ENCODE data around the gene FADS2.

FADS2 gene

GRCh38 chr11:61898247-61898582 is 70.1 kb downstream of the FADS2 start:
- Mint-ChIP-seq H3K4me3 (no peak overlapping the region), H3K4me1 (ENCODE audit: low read depth) (peaks cover 4% of the 10 kb centered on the region), H3K9me3 (no peaks in the 10 kb centered on the region), H3K27ac (no peak overlapping the region), H3K36me3 (ENCODE audit: low read depth) (no peaks in the 10 kb centered on the region), H3K27me3 (ENCODE audit: low read depth) (no peaks in the 10 kb centered on the region)

GRCh38 chr11:61899146-61899841 is 71.2 kb downstream of the FADS2 start:
- H3K4me1 Mint-ChIP-seq (ENCODE audit: low read depth) = peaks cover 4% of the 10 kb centered on the region
- H3K27me3 Mint-ChIP-seq (ENCODE audit: low read depth) = peaks cover 4% of the 10 kb centered on the region
- no peaks in the 10 kb centered on the region for H3K9me3 Mint-ChIP-seq
- no peaks in the 10 kb centered on the region for H3K36me3 Mint-ChIP-seq (ENCODE audit: low read depth)
- H3K4me3 Mint-ChIP-seq = no peak overlapping the region
- no peak overlapping the region for H3K27ac Mint-ChIP-seq

GRCh38 chr11:61900251-61900650 is 72.2 kb downstream of the FADS2 start:
- Mint-ChIP-seq H3K4me3 (no peak overlapping the region), H3K9me3 (no peaks in the 10 kb centered on the region), H3K36me3 (ENCODE audit: low read depth) (no peaks in the 10 kb centered on the region), H3K4me1 (ENCODE audit: low read depth) (peaks cover 4% of the 10 kb centered on the region), H3K27ac (no peak overlapping the region), H3K27me3 (ENCODE audit: low read depth) (peaks cover 4% of the 10 kb centered on the region)

GRCh38 chr11:61901397-61901796 is 73.3 kb downstream of the FADS2 start:
- H3K4me3 Mint-ChIP-seq = no peak overlapping the region
- peaks cover 4% of the 10 kb centered on the region for H3K27me3 Mint-ChIP-seq (ENCODE audit: low read depth)
- no peaks in the 10 kb centered on the region for H3K9me3 Mint-ChIP-seq
- no peaks in the 10 kb centered on the region for H3K36me3 Mint-ChIP-seq (ENCODE audit: low read depth)
- peaks cover 4% of the 10 kb centered on the region for H3K4me1 Mint-ChIP-seq (ENCODE audit: low read depth)
- no peak overlapping the region for H3K27ac Mint-ChIP-seq

GRCh38 chr11:61902313-61902712 is 74.2 kb downstream of the FADS2 start:
- no peaks in the 10 kb centered on the region for H3K36me3 Mint-ChIP-seq (ENCODE audit: low read depth)
- no peak overlapping the region for H3K4me3 Mint-ChIP-seq
- no peak overlapping the region for H3K27ac Mint-ChIP-seq
- H3K27me3 Mint-ChIP-seq (ENCODE audit: low read depth) = peaks cover 4% of the 10 kb centered on the region
- H3K9me3 Mint-ChIP-seq = no peaks in the 10 kb centered on the region
- H3K4me1 Mint-ChIP-seq (ENCODE audit: low read depth) = peaks cover 4% of the 10 kb centered on the region

- no peak overlapping the region for H3K4me3 Mint-ChIP-seq
- H3K4me1 Mint-ChIP-seq (ENCODE audit: low read depth) = peaks cover 4% of the 10 kb centered on the region
- no peaks in the 10 kb centered on the region for H3K36me3 Mint-ChIP-seq (ENCODE audit: low read depth)
- H3K27ac Mint-ChIP-seq = no peak overlapping the region
- H3K9me3 Mint-ChIP-seq = no peaks in the 10 kb centered on the region
- H3K27me3 Mint-ChIP-seq (ENCODE audit: low read depth) = peaks cover 4% of the 10 kb centered on the region
Measured at GRCh38 chr11:61903845-61904244, 75.7 kb downstream of the FADS2 start.

- Mint-ChIP-seq H3K36me3 (ENCODE audit: low read depth) (no peaks in the 10 kb centered on the region), H3K27ac (no peak overlapping the region), H3K4me1 (ENCODE audit: low read depth) (no peaks in the 10 kb centered on the region), H3K27me3 (ENCODE audit: low read depth) (peaks cover 4% of the 10 kb centered on the region), H3K9me3 (no peaks in the 10 kb centered on the region), H3K4me3 (no peak overlapping the region)
Measured at GRCh38 chr11:61904539-61905048, 76.5 kb downstream of the FADS2 start.

GRCh38 chr11:61905067-61905696 is 77.1 kb downstream of the FADS2 start:
- H3K9me3 Mint-ChIP-seq = no peaks in the 10 kb centered on the region
- H3K36me3 Mint-ChIP-seq (ENCODE audit: low read depth) = no peaks in the 10 kb centered on the region
- no peak overlapping the region for H3K27ac Mint-ChIP-seq
- peaks cover 4% of the 10 kb centered on the region for H3K27me3 Mint-ChIP-seq (ENCODE audit: low read depth)
- no peak overlapping the region for H3K4me3 Mint-ChIP-seq
- no peaks in the 10 kb centered on the region for H3K4me1 Mint-ChIP-seq (ENCODE audit: low read depth)

- no peak overlapping the region for H3K27ac Mint-ChIP-seq
- no peak overlapping the region for H3K4me3 Mint-ChIP-seq
- H3K27me3 Mint-ChIP-seq (ENCODE audit: low read depth) = peaks cover 4% of the 10 kb centered on the region
- H3K9me3 Mint-ChIP-seq = no peaks in the 10 kb centered on the region
- no peaks in the 10 kb centered on the region for H3K36me3 Mint-ChIP-seq (ENCODE audit: low read depth)
- H3K4me1 Mint-ChIP-seq (ENCODE audit: low read depth) = no peaks in the 10 kb centered on the region
Measured at GRCh38 chr11:61905801-61906521, 77.9 kb downstream of the FADS2 start.

- H3K9me3 Mint-ChIP-seq = no peaks in the 10 kb centered on the region
- H3K27ac Mint-ChIP-seq = no peak overlapping the region
- no peaks in the 10 kb centered on the region for H3K36me3 Mint-ChIP-seq (ENCODE audit: low read depth)
- no peaks in the 10 kb centered on the region for H3K4me1 Mint-ChIP-seq (ENCODE audit: low read depth)
- H3K27me3 Mint-ChIP-seq (ENCODE audit: low read depth) = peaks cover 4% of the 10 kb centered on the region
- H3K4me3 Mint-ChIP-seq = no peak overlapping the region
Measured at GRCh38 chr11:61906522-61906909, 78.4 kb downstream of the FADS2 start.

GRCh38 chr11:61907282-61907681 is 79.2 kb downstream of the FADS2 start:
- H3K4me1 Mint-ChIP-seq (ENCODE audit: low read depth) = no peaks in the 10 kb centered on the region
- no peaks in the 10 kb centered on the region for H3K36me3 Mint-ChIP-seq (ENCODE audit: low read depth)
- H3K4me3 Mint-ChIP-seq = no peak overlapping the region
- H3K27me3 Mint-ChIP-seq (ENCODE audit: low read depth) = peaks cover 4% of the 10 kb centered on the region
- no peak overlapping the region for H3K27ac Mint-ChIP-seq
- H3K9me3 Mint-ChIP-seq = no peaks in the 10 kb centered on the region

GRCh38 chr11:61907871-61908729 is 80.0 kb downstream of the FADS2 start:
- Mint-ChIP-seq H3K27me3 (ENCODE audit: low read depth) (peaks cover 4% of the 10 kb centered on the region), H3K36me3 (ENCODE audit: low read depth) (no peaks in the 10 kb centered on the region), H3K27ac (no peak overlapping the region), H3K4me3 (no peak overlapping the region), H3K9me3 (no peaks in the 10 kb centered on the region), H3K4me1 (ENCODE audit: low read depth) (peaks cover 2% of the 10 kb centered on the region)

- no peaks in the 10 kb centered on the region for H3K36me3 Mint-ChIP-seq (ENCODE audit: low read depth)
- peaks cover 6% of the 10 kb centered on the region for H3K27me3 Mint-ChIP-seq (ENCODE audit: low read depth)
- H3K4me1 Mint-ChIP-seq (ENCODE audit: low read depth) = peaks cover 2% of the 10 kb centered on the region
- H3K9me3 Mint-ChIP-seq = no peaks in the 10 kb centered on the region
- H3K27ac Mint-ChIP-seq = no peak overlapping the region
- H3K4me3 Mint-ChIP-seq = no peak overlapping the region
Measured at GRCh38 chr11:61908730-61909316, 80.7 kb downstream of the FADS2 start.

Measured in T-helper 1 cell treated with Interleukin-12 subunit alpha and Interleukin-12 subunit beta and Interleukin-4 antibody, amounts not matched to agents 30 μg/mL and 1 μg/mL, for 36 hours (primary cell).